Karpas-422 (cell line): ENCODE data around the gene CUEDC2. TPM values are rescaled to one million over a fixed set of nuclear protein-coding genes. Genes with fewer than 3 reads are reported as not detected.

Experiments
- DNase-seq: peaks from one replicate; pipeline ENCODE4 v3.0.0-alpha.2; 2015
- H2AFZ ChIP-seq: fragments of 200-600 bp; sonication (generic); 2 replicates; pipeline ENCODE4 v1.6.1; 2014; ENCODE audit warnings: antibody characterized with exemption, low read length, mixed read lengths
- H3K27ac ChIP-seq: fragments of 200-600 bp; sonication (generic); 2 replicates; pipeline ENCODE4 v1.5.1; 2014; ENCODE audit warnings: mild to moderate bottlenecking, low read length, moderate library complexity
- H3K27me3 ChIP-seq: fragments of 200-600 bp; sonication (generic); 2 replicates; pipeline ENCODE4 v1.6.1; 2014; ENCODE audit warnings: low read length, mixed read lengths
- H3K36me3 ChIP-seq: fragments of 200-600 bp; sonication (generic); 2 replicates; pipeline ENCODE4 v1.6.1; 2014; ENCODE audit warnings: low read length, mixed read lengths; ENCODE audit not compliant: insufficient read depth
- H3K4me1 ChIP-seq: fragments of 200-600 bp; sonication (generic); 2 replicates; pipeline ENCODE4 v1.6.1; 2014; ENCODE audit warnings: mild to moderate bottlenecking, low read length, mixed read lengths
- H3K4me2 ChIP-seq: fragments of 200-600 bp; sonication (generic); 2 replicates; pipeline ENCODE4 v1.6.1; 2014; ENCODE audit warnings: low read length, low read depth, mild to moderate bottlenecking; ENCODE audit not compliant: poor library complexity, severe bottlenecking
- H3K4me3 ChIP-seq: fragments of 200-600 bp; sonication (generic); 2 replicates; pipeline ENCODE4 v1.5.1; 2014; ENCODE audit warnings: mild to moderate bottlenecking, antibody characterized with exemption, low read length, mixed read lengths
- H3K79me2 ChIP-seq: fragments of 200-600 bp; sonication (generic); 2 replicates; pipeline ENCODE4 v1.6.1; 2014; ENCODE audit warnings: mild to moderate bottlenecking, low read length, mixed read lengths
- H3K9ac ChIP-seq: fragments of 200-600 bp; sonication (generic); 2 replicates; pipeline ENCODE4 v1.6.0; 2014; ENCODE audit warnings: low read length
- H3K9me2 ChIP-seq: fragments of 200-600 bp; sonication (generic), shearing (Covaris generic); replicated peaks from 2 replicates; pipeline ENCODE4 v1.6.0; 2014; ENCODE audit warnings: mild to moderate bottlenecking, low read length, moderate library complexity; ENCODE audit not compliant: insufficient read depth
- H3K9me3 ChIP-seq: fragments of 300-700, 200-600 bp; sonication (generic); 2 replicates; pipeline ENCODE4 v1.6.1; 2014; ENCODE audit warnings: low read length, mixed read lengths
- H4K20me1 ChIP-seq: fragments of 200-600 bp; sonication (generic); 2 replicates; pipeline ENCODE4 v1.6.1; 2014; ENCODE audit warnings: mild to moderate bottlenecking, antibody characterized with exemption, low read length, low read depth; ENCODE audit not compliant: insufficient read depth
- total RNA-seq: library from RNA; depleted of rRNA; stranded (reverse); fragments of >200 nt; shearing (Covaris generic); gene quantifications from 2 replicates; pipeline ENCODE4 v1.2.3, GENCODE V29; 2014; ENCODE audit warnings: low replicate concordance

The CUEDC2 gene
- total RNA-seq, 1 experiment from 2014 or later, result 27.1 TPM

DNA sequence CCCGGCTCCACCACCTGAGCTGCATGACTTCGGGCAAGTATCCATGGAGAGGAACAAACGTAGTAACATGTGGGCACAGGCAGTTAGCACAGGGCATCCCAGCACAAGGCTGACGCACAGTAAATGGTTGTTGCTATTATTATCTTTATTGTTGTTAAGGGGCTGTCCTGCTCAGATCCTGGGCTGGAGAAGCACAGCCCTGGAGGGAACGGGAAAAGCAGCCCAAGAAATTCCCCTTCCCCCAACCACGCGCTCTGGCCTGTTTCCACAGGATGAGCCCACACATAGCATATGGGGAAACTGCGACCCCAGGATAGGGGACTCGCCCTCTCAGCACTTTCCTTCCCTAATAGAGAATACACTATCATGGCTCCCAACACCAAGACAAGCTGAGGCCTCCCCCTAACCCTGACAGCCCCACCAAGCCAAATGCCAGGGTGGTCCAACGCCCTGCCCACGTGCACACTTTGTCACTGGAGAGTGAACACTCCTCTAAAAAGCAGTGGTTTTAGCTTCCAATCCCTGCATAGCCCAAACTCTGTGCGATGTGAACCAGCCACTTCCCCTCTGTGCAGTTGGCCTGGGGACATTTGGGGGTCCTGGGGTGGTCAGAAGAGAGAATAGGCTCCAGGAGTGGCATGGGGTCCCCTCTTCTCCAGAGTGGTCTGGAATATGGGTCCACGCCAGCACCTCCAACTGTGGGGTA lies 24.8 kb downstream of the CUEDC2 start:
- no peaks in the 10 kb centered on the region for H3K27me3 ChIP-seq
- no peak for DNase-seq
- H3K4me1 ChIP-seq, result peaks cover under 1% of the 10 kb centered on the region; the same call in 1 of the 2 replicates
- H3K36me3 ChIP-seq, result no peaks in the 10 kb centered on the region
- H3K79me2 ChIP-seq, result no peaks in the 10 kb centered on the region
- no peak overlapping the region for H3K4me3 ChIP-seq
- no peak overlapping the region for H3K9ac ChIP-seq
- H2AFZ ChIP-seq, result no peak overlapping the region
- H3K9me2 ChIP-seq, result no peaks in the 10 kb centered on the region
- H3K9me3 ChIP-seq, result no peaks in the 10 kb centered on the region
- no peak overlapping the region for H3K4me2 ChIP-seq
- H4K20me1 ChIP-seq, result no peaks in the 10 kb centered on the region
- H3K27ac ChIP-seq, result no peak overlapping the region

DNA sequence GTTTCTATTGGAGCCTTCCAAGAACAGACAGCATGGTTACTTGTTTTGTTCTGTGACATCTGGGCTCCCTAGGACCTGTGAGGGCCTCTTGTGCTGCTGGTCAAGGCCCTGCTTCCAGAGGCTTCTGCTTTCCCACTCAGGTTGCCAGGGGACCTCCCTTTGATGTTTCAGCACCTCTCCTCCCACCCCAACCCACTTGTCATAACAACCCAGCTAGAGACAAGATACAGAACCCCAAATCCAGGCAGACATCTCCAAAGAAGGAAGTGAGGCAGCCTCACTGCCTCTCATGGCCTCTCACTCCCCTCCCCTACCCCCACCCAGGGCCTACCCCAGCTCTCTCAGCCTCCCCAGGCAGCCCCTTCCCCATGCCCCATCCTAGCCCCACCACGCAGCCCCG lies 25.6 kb downstream of the CUEDC2 start:
- Histone ChIP-seq H2AFZ (no peak overlapping the region), H4K20me1 (no peaks in the 10 kb centered on the region), H3K9me3 (no peaks in the 10 kb centered on the region), H3K79me2 (no peaks in the 10 kb centered on the region), H3K9ac (no peak overlapping the region), H3K4me3 (no peak overlapping the region), H3K4me1 (no peaks in the 10 kb centered on the region), H3K4me2 (no peak overlapping the region), H3K9me2 (no peaks in the 10 kb centered on the region), H3K27ac (no peak overlapping the region), H3K36me3 (no peaks in the 10 kb centered on the region), H3K27me3 (no peaks in the 10 kb centered on the region)
- no peak for DNase-seq

DNA sequence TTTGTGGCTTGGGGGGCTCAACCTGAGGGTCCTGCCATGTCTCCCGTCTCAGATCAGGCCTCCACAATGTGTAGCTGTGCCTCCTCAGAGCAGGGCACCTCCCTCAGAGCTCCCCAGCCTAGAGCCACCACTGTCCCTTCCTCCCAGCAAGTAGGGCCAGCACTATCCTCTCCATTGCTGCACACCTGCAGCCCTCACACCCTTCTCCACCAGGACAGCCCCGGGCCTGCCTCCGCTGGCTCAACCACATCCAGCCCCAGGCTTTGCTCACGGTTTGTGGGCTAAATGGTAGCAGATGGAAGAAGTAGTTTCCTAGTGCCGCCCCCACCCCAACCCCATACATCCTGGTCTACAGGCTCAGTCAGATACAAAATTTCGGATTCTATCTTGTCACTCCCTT lies 26.7 kb downstream of the CUEDC2 start:
- Histone ChIP-seq H3K4me2 (no peak overlapping the region), H3K79me2 (no peaks in the 10 kb centered on the region), H3K27ac (no peak overlapping the region), H3K27me3 (no peaks in the 10 kb centered on the region), H2AFZ (no peak overlapping the region), H3K9ac (no peak overlapping the region), H3K9me2 (no peaks in the 10 kb centered on the region), H3K4me3 (no peak overlapping the region), H3K4me1 (no peaks in the 10 kb centered on the region), H4K20me1 (no peaks in the 10 kb centered on the region), H3K9me3 (no peaks in the 10 kb centered on the region), H3K36me3 (no peaks in the 10 kb centered on the region)
- DNase-seq, result no peak

DNA sequence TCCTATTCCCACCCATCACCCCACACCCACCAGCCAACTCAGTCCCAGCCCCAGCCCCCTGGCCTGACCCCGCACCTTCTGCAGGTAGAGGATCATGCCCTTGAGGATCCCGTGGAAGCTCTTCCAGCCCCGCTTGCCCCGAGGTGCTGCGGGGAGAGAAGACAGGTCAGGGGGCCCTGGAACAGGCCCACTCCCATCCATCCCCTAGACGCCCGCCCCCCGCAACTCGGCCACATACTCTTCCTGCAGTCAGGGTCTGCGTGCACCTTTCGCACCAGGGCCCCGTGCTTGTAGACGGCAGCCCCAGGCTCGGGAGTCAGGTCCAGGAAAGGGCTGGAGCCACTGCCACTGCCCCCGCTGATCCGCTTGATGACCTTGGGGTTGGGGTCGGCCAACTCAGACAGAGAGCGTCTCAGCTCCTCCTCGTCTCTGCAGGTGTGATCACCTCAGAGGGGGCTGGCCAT lies 27.2 kb downstream of the CUEDC2 start:
- H3K9me3 ChIP-seq, result no peaks in the 10 kb centered on the region
- no peaks in the 10 kb centered on the region for H3K4me1 ChIP-seq

DNA sequence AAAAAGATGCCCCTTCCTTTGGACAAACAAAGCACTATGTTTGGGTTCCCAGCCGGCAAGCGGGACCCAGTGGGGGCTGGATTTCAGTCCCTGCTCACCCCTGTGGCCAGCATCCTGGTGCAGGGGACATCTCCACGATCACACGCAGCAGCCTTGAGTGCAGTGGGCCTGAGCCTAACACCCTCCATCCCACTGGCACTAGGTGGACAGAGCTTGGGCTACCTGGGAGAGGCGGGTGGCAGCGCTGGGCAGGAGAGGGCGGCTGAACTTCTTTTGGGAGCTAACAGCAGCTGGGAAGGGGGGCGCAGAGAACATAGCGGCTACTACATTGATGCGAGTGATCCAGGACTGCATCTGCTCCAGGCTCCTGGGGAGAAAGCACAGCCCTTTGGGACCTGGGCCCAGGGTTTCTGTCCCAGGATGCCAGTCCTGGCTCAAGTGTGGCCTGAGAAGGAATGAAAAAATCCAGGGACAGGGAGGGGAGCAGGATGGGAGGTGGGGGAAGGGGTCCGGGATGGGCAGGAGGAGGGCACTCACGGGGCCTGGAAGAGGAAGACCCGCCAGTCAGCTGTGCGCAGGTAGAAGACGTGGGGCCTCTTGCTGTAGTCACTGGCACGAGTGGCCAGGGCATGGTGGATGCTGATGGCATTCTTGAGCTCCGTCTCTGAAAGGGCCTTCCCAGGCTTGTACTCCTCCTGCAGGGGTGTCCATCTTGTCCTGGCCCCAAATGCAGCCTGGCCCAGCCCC lies 27.8 kb downstream of the CUEDC2 start:
- no peak for DNase-seq
- Histone ChIP-seq H3K9me2 (no peaks in the 10 kb centered on the region), H3K4me3 (no peak overlapping the region), H3K4me1 (peaks cover 4% of the 10 kb centered on the region), H3K27ac (no peak overlapping the region), H2AFZ (no peak overlapping the region), H4K20me1 (no peaks in the 10 kb centered on the region), H3K27me3 (no peaks in the 10 kb centered on the region), H3K79me2 (no peaks in the 10 kb centered on the region), H3K9me3 (no peaks in the 10 kb centered on the region), H3K9ac (no peak overlapping the region), H3K4me2 (no peak overlapping the region), H3K36me3 (no peaks in the 10 kb centered on the region)

More for the DNA sequence above, 27.2 kb downstream of the CUEDC2 start:
- no peaks in the 10 kb centered on the region for H3K79me2 ChIP-seq
- H3K27ac ChIP-seq, result no peak overlapping the region
- no peak overlapping the region for H3K9ac ChIP-seq
- no peak overlapping the region for H3K4me3 ChIP-seq
- no peak overlapping the region for H2AFZ ChIP-seq
- no peaks in the 10 kb centered on the region for H3K27me3 ChIP-seq
- H3K9me2 ChIP-seq, result no peaks in the 10 kb centered on the region
- no peak for DNase-seq
- H4K20me1 ChIP-seq, result no peaks in the 10 kb centered on the region
- no peak overlapping the region for H3K4me2 ChIP-seq
- no peaks in the 10 kb centered on the region for H3K36me3 ChIP-seq

DNA sequence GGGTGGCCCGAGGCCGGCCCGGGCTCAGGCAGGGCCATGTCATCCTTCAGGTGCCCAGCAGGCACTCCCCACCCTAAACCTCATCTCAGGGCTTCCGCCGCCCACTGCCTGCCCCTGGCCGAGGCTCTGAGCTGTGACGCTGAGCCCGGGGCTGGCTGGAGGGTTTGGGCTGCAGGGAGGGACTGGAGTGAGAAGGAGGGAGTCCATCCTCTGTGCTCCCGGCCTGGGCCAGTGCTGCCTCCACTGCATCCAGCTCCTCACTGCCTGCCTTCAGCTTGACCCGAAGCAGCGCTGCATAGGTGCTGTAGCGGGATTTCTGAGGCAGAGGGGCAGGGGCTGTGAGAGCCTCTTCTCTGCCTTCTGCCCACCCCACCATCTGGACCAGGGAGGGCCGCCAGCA lies 29.3 kb downstream of the CUEDC2 start:
- Histone ChIP-seq H3K36me3 (no peaks in the 10 kb centered on the region), H3K27ac (no peak overlapping the region), H4K20me1 (no peaks in the 10 kb centered on the region), H3K4me3 (no peak overlapping the region), H3K9me2 (no peaks in the 10 kb centered on the region), H3K9ac (no peak overlapping the region), H2AFZ (no peak overlapping the region), H3K4me1 (peaks cover 4% of the 10 kb centered on the region), H3K4me2 (no peak overlapping the region), H3K27me3 (no peaks in the 10 kb centered on the region), H3K9me3 (no peaks in the 10 kb centered on the region), H3K79me2 (no peaks in the 10 kb centered on the region)
- no peak for DNase-seq

DNA sequence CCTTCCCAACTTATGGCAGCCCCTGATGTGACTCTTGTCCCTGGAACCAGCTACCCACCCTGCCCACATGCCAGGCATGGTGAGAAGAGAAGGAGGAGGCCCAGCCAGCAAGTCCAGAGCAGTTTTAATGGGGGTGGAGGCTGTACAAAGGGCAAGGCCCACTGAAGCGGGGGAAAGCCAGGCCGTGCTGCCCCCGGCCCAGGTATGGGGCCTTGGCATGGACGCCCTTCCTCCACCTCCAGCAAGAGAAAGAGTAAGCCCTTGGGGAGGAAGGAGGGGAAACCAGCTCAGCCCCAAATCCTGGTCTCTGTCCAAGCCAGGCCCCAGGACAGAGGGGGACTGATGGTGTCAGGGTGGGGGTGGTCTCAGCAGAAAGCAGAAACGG lies 29.9 kb downstream of the CUEDC2 start:
- no peaks in the 10 kb centered on the region for H3K9me2 ChIP-seq
- H3K79me2 ChIP-seq, result no peaks in the 10 kb centered on the region
- H3K4me2 ChIP-seq, result no peak overlapping the region
- peaks cover 4% of the 10 kb centered on the region for H3K4me1 ChIP-seq
- no peaks in the 10 kb centered on the region for H3K27me3 ChIP-seq
- no peak overlapping the region for H3K4me3 ChIP-seq
- H2AFZ ChIP-seq, result no peak overlapping the region
- no peaks in the 10 kb centered on the region for H4K20me1 ChIP-seq
- no peak overlapping the region for H3K27ac ChIP-seq
- H3K36me3 ChIP-seq, result no peaks in the 10 kb centered on the region
- DNase-seq, result no peak
- no peak overlapping the region for H3K9ac ChIP-seq
- no peaks in the 10 kb centered on the region for H3K9me3 ChIP-seq

DNA sequence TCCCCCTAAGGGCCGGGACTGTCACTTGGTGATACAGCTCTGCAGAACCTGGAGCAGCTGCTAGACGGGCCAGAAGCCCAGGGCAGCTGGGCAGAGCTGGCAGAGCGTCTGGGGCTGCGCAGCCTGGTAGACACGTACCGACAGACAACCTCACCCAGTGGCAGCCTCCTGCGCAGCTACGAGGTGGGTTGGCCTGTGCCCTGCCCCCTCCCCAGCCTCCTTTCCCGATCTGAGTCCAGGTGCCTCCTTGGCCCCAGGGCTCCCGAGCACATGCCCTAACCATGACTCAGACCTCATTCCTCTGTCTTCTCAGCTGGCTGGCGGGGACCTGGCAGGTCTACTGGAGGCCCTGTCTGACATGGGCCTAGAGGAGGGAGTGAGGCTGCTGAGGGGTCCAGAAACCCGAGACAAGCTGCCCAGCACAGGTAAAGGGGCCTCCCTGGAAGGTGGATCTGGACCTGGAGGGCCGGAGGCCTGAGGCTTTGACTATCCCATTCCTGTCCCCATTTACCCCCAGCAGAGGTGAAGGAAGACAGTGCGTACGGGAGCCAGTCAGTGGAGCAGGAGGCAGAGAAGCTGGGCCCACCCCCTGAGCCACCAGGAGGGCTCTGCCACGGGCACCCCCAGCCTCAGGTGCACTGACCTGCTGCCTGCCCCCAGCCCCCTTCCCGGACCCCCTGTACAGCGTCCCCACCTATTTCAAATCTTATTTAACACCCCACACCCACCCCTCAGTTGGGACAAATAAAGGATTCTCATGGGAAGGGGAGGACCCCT lies 30.5 kb downstream of the CUEDC2 start:
- Histone ChIP-seq H3K27ac (no peak overlapping the region), H2AFZ (no peak overlapping the region), H3K9me3 (no peaks in the 10 kb centered on the region), H3K36me3 (no peaks in the 10 kb centered on the region), H3K9ac (no peak overlapping the region), H3K4me3 (no peak overlapping the region), H3K79me2 (no peaks in the 10 kb centered on the region), H4K20me1 (no peaks in the 10 kb centered on the region), H3K4me1 (peaks cover 4% of the 10 kb centered on the region), H3K9me2 (no peaks in the 10 kb centered on the region), H3K27me3 (no peaks in the 10 kb centered on the region), H3K4me2 (no peak overlapping the region)
- DNase-seq, result no peak
